IgD-negative memory B cell (primary cell): Measurements from ENCODE around the gene MYL7. TPM values are rescaled to one million over a fixed set of nuclear protein-coding genes. Genes with fewer than 3 reads are reported as not detected.
A peak's percentile ranks its signal among the peaks of the same experiment; 100 is the strongest.

Source experiments
- H3K27ac Mint-ChIP-seq, 3 donors: one replicate each; pipeline ENCODE4 v1.8.0; 2020 to 2022; ENCODE audit warnings: mild to moderate bottlenecking in 3 of 3, mixed read lengths in 3 of 3, moderate library complexity in 1 of 3
- H3K27me3 Mint-ChIP-seq: one replicate; pipeline ENCODE4 v1.8.0; 2021; ENCODE audit warnings: mixed read lengths
- H3K36me3 Mint-ChIP-seq: one replicate; pipeline ENCODE4 v1.8.0; 2020; ENCODE audit warnings: mild to moderate bottlenecking, mixed read lengths
- H3K4me1 Mint-ChIP-seq, 3 donors: one replicate each; pipeline ENCODE4 v1.8.0; 2020 to 2022; ENCODE audit warnings: mixed read lengths in 3 of 3, mild to moderate bottlenecking in 1 of 3
- H3K4me3 Mint-ChIP-seq, 4 donors: one replicate each; pipeline ENCODE4 v1.8.0; 2020 to 2022; ENCODE audit warnings: mild to moderate bottlenecking in 4 of 4, mixed read lengths in 4 of 4, moderate library complexity in 3 of 4
- H3K9me3 Mint-ChIP-seq, 3 donors: one replicate each; pipeline ENCODE4 v1.8.0; 2020 to 2021; ENCODE audit warnings: mixed read lengths in 3 of 3, mild to moderate bottlenecking in 1 of 3
- polyA plus RNA-seq: library from polyadenylated mRNA; unstranded; fragments of 300-500 nt; fragmentation: Illumina TruSeq; gene quantifications from one replicate; pipeline ENCODE4 v1.2.3, GENCODE V29; 2021

MYL7 gene
- polyA plus RNA-seq, 1 donor from 2014 or later = not detected

- Mint-ChIP-seq H3K27me3 (peaks cover 13% of the 10 kb centered on the region), H3K27ac (no peak overlapping the region), H3K9me3 (no peaks in the 10 kb centered on the region), H3K36me3 (peaks cover 1% of the 10 kb centered on the region), H3K4me3 (no peak overlapping the region), H3K4me1 (peaks cover 6 to 9% (median 8%) of the 10 kb centered on the region in 3 donors)
Measured at GRCh38 chr7:44108768-44109750, 32.1 kb downstream of the MYL7 start.

GRCh38 chr7:44107961-44108767 lies 33.0 kb downstream of the MYL7 start:
- Mint-ChIP-seq H3K4me1 (peaks cover 6 to 9% (median 8%) of the 10 kb centered on the region in 3 donors), H3K36me3 (peaks cover 1% of the 10 kb centered on the region), H3K27ac (no peak overlapping the region), H3K9me3 (no peaks in the 10 kb centered on the region), H3K27me3 (peaks cover 13% of the 10 kb centered on the region), H3K4me3 (peak overlapping the region in 1 of 4 donors; percentile 21)

- Mint-ChIP-seq H3K4me1 (peaks cover 7 to 9% (median 8%) of the 10 kb centered on the region in 3 donors), H3K36me3 (peaks cover 1% of the 10 kb centered on the region), H3K4me3 (no peak overlapping the region), H3K27me3 (peaks cover 14% of the 10 kb centered on the region), H3K9me3 (no peaks in the 10 kb centered on the region), H3K27ac (no peak overlapping the region)
Measured at GRCh38 chr7:44107116-44107960, 33.8 kb downstream of the MYL7 start.

- H3K27me3 Mint-ChIP-seq = peaks cover 16% of the 10 kb centered on the region
- peaks cover 1% of the 10 kb centered on the region for H3K36me3 Mint-ChIP-seq
- H3K27ac Mint-ChIP-seq = no peak overlapping the region
- H3K4me3 Mint-ChIP-seq = peak overlapping the region in 1 of 4 donors; percentile 65
- H3K4me1 Mint-ChIP-seq = peaks cover 9 to 11% (median 10%) of the 10 kb centered on the region in 3 donors
- no peaks in the 10 kb centered on the region for H3K9me3 Mint-ChIP-seq
Measured at GRCh38 chr7:44106311-44107065, 34.6 kb downstream of the MYL7 start.

GRCh38 chr7:44105832-44106231 lies 35.3 kb downstream of the MYL7 start:
- Mint-ChIP-seq H3K4me1 (peaks cover 9 to 11% (median 10%) of the 10 kb centered on the region in 3 donors), H3K36me3 (peaks cover 1% of the 10 kb centered on the region), H3K27ac (no peak overlapping the region), H3K27me3 (peaks cover 16% of the 10 kb centered on the region), H3K9me3 (no peaks in the 10 kb centered on the region), H3K4me3 (peak overlapping the region in 3 of 4 donors; percentile 65 to 80 (median 70))

GRCh38 chr7:44104860-44105771 lies 36.0 kb downstream of the MYL7 start:
- no peak overlapping the region for H3K27ac Mint-ChIP-seq
- H3K4me3 Mint-ChIP-seq = peak overlapping the region; percentile 65 to 85 (median 70)
- peaks cover 1% of the 10 kb centered on the region for H3K36me3 Mint-ChIP-seq
- H3K4me1 Mint-ChIP-seq = peaks cover 9 to 18% (median 10%) of the 10 kb centered on the region in 3 donors
- peaks cover 13% of the 10 kb centered on the region for H3K27me3 Mint-ChIP-seq
- H3K9me3 Mint-ChIP-seq = no peaks in the 10 kb centered on the region

- Mint-ChIP-seq H3K36me3 (peaks cover 1% of the 10 kb centered on the region), H3K4me1 (peaks cover 9 to 18% (median 11%) of the 10 kb centered on the region in 3 donors), H3K27me3 (peaks cover 12% of the 10 kb centered on the region), H3K4me3 (peak within 1 kb of the TSS; percentile 70 to 85 (median 79)), H3K9me3 (no peaks in the 10 kb centered on the region), H3K27ac (no peak within 1 kb of the TSS)
Measured at GRCh38 chr7:44103923-44104859, 36.9 kb downstream of the MYL7 start, which contains the start of gene AEBP1. TSS of gene AEBP1 (plus strand) at chr7:44104345. CDS start at chr7:44104666, 321 bp downstream.

GRCh38 chr7:44103566-44103922 lies 37.6 kb downstream of the MYL7 start:
- peaks cover 12% of the 10 kb centered on the region for H3K27me3 Mint-ChIP-seq
- peaks cover 1% of the 10 kb centered on the region for H3K36me3 Mint-ChIP-seq
- H3K27ac Mint-ChIP-seq = no peak overlapping the region
- H3K4me1 Mint-ChIP-seq = peaks cover 9 to 18% (median 11%) of the 10 kb centered on the region in 3 donors
- peak overlapping the region; percentile 28 to 79 (median 62) for H3K4me3 Mint-ChIP-seq
- no peaks in the 10 kb centered on the region for H3K9me3 Mint-ChIP-seq

GRCh38 chr7:44102846-44103565 lies 38.1 kb downstream of the MYL7 start:
- peaks cover 12% of the 10 kb centered on the region for H3K27me3 Mint-ChIP-seq
- peak overlapping the region; percentile 28 to 79 (median 72) for H3K4me3 Mint-ChIP-seq
- H3K9me3 Mint-ChIP-seq = no peaks in the 10 kb centered on the region
- H3K4me1 Mint-ChIP-seq = peaks cover 9 to 18% (median 13%) of the 10 kb centered on the region in 3 donors
- no peak overlapping the region for H3K27ac Mint-ChIP-seq
- peaks cover 1% of the 10 kb centered on the region for H3K36me3 Mint-ChIP-seq

GRCh38 chr7:44101966-44102845 lies 38.9 kb downstream of the MYL7 start:
- Mint-ChIP-seq H3K4me1 (peaks cover 16 to 24% (median 20%) of the 10 kb centered on the region in 3 donors), H3K36me3 (peaks cover 1% of the 10 kb centered on the region), H3K4me3 (peak overlapping the region in 2 of 4 donors; percentile 14 to 79), H3K27ac (peak overlapping the region in 1 of 3 donors; percentile 25), H3K9me3 (no peaks in the 10 kb centered on the region), H3K27me3 (peaks cover 12% of the 10 kb centered on the region)
